ENCODE results near the gene HOXB6.

HOXB6 gene

DNA sequence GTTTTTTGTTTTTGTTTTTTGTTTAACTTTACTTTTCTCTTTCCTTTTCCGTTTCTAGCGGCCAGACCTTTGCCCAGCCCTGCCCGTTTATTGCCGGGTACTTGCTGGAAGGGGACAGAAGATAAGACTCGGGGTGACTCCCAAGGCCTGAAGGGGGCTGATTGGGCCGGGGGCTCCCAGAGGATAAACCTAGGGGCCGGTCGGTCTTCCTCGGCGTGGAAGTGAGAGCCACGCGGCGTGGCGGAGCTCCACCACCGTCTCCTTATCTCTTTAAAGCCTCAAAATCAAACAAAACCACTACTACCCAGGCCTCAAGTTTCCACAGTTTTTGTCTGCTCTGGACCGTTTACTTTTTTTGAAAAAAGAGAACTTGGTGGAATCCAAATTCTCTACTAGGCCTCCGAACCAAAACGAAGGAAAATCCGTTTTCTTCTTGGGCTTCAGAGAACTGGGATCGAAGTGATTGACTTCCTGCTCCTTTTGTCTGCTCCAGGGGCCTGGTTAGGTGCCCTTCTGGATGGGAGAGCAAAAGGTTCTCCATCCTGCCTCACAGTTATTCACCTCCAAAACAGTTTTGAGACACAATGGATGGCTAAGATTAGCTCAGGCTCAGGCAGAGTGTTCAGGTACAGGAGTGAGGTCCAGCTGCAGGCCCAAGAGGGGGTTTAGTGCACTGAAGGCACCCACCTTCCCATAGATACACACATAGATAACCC lies 29.9 kb upstream of the HOXB6 start:
- DNase-seq (ENCODE audit: low read depth) = no peak

DNA sequence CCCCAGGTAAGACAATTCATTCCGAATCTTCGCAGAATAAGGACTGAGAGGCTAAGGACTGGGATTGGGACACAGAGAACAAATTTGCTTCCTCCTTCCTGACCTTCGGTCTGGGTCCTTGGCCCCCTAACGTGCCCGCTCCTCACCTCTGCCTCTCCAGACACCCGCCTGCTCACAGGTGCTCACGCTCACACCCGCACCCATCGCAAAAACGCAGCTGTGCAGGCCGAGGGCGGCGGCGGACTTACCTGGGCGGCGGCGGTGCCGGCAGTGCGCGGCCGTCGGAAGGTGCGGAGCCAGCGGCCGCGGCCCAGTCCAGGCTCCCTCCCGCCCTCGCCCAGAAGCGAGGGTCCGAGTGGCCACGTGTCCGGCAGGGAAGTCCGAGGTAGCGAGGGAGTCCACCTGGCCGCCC lies 28.5 kb upstream of the HOXB6 start:
- DNase-seq (ENCODE audit: low read depth) = no peak

DNA sequence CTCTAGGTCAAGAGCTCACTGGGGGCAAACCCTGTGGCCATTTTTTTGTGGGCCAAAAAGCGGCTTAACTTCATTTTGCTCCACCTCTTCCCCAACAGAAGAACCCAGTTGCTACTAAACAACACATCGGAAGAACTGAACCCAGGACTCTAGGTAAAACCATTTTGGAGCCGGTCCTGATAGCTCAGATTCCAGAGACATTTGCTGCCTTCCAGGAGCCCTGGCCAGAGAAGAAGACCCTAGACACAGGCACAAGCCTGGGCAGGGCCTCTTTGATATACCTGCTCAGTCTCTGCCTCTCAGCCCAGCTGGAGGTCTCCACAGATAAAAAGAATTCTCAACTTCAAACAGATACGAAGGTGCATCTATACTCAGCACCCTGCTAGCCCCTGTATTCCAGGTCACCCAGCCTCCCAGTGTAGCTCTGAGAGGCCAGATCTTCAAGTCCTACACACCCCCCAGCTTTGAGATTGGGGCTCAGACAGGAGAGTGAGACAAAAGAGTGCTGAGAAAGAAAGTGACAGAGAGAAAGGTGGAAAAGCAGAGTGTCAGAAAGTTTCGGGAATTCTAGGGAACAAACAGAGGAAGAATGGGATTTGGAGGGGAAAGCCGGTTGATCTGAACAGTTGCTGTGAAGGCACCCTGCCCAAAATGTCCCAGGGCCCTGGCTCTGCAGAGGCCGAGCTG lies 27.9 kb upstream of the HOXB6 start:
- DNase-seq (ENCODE audit: low read depth) = no peak

DNA sequence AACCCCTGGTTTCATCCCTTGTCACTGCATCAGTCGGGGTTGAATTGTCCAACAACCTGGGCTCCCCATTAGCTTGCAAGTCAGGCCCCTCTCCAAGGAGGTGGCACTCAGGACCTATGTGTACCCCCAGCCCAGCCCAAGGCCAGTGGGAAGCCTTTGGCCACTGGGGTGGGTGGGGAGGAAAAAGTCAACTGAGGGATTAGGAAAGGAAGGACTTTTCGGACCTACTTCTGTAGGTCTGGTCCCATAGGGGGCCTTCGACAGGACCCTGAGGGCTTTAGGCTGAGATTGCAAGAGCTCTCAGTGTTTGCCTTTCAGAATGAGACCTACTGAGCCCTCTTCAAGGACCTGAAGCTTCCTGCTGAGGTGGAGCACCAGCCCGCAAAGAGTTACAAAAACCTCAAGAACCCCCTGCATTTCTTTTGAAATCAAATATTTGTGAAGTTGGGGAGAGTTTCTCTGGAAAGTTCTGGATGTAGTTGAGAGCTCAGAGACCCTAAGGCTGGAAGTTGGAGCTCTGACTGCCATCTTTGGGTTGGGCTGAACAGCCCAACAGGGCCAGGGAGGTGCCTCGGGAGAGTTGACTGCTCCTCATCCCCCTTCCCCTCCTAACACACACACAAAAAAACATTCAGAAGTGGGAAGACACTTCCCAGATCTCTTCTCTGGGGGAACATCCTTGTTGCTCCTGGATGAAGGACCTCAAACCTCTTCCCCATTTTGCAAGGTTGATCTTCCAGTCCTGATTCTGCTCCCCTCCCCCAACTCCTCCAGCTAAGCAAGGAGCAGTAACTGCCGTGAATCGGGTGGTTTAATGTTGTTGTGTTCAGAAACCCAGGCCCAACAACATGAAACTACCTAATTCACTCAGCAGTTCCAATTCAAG lies 27.1 kb upstream of the HOXB6 start:
- DNase-seq (ENCODE audit: low read depth) = no peak

DNA sequence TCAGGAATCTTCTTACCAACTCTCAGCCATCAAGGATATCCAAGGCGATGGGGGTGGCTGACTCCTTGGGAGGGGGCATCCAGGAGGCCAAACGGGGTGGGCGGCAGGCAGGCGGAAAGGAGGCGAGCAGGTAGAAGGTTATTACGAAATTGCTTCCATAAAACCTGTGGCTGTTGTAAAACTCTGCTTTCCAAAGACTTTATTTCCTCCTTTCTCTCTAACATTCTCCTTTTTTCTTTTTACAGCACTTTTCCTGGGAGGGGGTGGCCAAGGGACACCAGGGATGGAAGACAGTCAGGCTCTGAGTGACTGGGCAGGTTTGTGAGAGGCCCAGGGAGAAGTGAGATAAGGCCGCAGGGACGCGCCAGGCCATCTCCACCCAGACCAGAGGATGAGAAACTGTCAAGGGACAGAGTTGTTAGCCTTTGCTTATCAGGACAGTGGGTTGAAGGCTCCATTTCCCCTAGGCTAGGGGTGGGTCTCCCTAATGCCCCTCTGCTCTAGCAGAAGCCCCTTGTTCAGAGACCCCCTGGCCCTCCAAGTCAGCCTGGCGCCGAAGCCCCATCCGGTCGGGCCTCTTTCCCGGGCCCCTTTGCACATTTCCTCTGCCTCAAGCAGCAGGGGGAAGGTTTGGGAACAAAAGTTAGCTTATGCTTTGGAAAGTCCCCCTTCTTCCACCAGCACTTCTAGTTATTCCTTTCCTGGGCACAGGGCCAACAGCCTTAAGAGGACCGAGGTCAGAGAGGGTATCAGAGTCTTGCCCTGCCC lies 26.3 kb upstream of the HOXB6 start:
- no peak for DNase-seq (ENCODE audit: low read depth)

DNA sequence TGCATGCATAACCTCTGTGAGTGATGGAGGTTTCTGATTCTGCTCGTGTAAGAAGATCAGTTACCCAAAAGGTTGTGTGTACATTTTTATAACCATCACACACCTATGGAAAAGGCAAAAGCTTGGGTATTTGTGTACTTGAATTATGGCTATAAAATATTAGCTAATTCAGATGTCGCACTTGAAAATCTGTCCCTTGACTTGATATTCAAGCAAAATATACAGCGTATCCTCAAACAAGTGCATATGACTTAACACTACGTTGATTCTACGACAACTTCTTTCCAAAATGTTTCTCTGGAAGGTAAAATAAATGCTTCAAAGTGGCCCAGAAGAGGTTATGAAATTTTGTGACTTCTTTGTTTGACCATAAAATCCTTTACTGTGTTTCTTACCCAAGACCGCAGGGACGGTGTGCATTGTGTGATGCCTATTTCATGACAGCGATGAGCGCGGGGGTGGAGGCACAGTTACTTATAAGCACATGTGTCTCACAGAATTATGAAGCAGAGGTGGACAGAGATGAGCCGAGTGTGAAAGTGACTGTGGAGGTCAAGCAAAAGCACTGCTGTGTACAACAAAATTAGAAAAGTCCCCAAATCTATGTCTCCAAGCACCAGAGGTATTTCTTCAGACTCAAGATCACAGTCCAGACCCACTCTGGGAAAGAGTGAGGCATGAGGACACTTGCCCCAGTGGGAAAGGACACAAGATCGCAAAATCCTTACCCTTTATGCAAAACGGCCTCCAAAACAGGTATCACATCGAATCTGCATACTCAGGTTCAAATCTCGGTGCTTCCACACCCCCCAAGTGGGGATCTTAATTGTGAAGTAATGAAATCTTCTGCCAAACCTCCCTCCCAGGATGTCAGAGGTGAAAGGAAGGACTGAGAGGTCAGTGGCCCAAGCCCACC lies 25.5 kb upstream of the HOXB6 start:
- no peak for DNase-seq (ENCODE audit: low read depth)

DNA sequence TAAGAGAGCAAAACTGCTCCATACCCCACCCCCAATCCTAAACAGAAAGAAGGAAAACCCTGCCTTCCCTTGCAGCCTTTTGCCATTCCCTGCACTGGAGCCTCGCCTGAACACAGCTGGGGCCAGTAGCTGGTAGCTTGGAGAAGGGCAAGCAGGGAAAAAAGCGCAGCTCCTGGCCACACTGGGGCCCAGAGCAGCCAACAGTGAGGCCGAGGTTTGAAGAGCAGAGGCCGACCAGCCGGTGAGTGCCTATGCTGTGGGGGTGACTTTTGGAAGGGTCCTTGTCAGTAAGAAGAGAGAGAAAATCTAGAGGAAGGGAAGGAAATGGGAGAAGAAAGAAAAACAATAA lies 24.6 kb upstream of the HOXB6 start:
- DNase-seq (ENCODE audit: low read depth) = no peak

DNA sequence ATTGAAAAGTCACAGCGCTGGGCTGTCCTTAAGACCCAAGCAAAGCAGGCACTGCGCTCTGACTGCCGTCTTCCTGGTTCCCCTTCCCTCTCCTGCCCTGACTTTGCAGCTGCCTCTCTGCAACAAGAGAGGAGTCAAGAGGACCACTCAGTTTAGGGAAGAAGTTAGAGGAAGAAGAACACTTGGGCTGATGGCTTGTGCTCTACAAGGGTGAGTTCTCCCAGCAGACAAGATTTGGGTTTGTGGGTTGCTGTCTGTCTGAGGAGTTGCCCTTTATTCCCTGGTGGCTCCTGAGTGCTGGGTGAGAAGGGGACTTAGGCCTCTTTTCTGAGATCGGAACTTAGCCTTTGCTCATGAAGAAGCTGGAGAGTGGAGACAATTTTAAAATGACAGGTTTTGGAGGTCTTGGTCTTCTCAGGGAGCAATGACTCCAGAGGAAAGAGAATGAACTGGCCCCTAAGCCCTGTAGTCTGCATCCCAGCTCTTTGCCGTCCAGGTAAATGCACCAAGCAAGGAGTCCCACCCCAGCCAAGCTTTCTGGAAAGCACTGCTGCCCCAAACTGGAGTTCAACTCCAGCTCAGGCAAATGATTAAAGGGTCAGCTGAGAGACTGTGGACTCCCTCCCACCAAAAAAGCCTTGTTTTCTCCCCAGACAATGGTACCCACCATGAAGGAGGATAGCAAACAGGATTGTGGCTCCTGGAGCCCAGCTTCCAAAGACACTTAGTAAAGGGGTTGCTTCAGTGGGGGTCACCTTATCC lies 24.0 kb upstream of the HOXB6 start:
- no peak for DNase-seq (ENCODE audit: low read depth)

DNA sequence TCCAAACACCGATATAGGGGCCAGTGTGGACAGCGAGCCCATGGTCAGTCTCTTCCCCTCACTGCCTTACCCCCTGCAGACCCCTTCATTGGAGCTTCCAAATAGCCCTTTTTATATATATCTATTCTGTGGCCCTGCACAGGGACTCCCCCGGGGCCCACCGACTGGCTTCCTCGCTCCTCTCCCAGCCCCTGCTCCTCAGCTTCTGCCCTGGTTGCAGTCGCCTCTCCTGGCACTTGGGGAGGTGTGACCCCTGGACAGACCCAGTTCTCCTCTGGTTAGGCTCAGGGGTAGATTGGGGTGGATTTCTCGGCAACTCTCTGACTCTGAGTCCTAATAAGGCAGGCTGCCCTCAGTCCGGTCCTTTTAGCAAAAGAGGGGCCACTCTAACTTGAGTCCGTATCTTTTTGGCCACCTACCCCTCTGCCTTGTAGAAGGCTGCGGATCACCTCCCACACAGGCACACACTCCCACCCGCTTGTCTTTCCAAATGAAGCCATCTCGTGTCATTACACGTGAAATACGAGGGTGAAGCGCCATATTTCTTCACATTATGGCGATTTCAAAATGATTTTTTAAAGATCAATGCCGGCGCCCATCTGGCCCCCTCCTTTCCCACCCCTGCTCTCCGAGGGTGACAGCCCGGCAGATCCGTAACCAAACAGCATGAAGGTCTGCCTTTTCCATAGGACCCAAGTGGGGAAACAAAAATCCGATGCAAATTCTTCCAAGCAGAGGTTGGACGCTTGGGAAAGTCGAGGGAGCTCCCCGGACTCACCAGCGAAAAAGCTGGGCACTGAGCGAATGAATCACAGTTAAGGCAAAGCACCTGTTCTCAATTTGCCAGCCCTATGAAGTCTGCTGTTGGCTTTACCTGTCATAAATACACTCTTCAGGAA lies 23.1 kb upstream of the HOXB6 start:
- DNase-seq (ENCODE audit: low read depth) = no peak

DNA sequence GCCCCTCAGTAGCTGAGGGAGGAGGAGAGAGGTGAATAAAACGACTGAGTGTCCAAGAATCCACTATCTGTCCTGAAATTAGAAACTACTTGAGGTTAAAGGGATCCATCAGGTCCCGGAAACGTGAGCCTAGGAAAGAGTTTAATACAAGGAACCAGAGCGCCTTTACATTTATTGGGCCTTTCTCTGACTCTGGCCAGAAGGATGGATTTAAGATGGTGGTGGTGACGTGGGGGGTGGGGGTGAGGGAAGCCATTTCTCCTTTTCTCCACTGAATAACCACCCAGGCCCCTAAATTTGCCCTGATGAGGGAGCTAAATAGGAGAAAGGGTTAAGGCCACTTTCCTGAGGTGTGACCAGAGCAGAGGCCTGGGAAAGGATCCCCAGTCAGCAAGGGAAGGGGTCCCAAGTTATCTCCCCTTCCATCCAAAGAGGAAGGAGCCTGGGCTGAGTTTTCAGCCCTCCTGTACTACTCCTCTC lies 22.4 kb upstream of the HOXB6 start:
- DNase-seq (ENCODE audit: low read depth) = no peak

DNA sequence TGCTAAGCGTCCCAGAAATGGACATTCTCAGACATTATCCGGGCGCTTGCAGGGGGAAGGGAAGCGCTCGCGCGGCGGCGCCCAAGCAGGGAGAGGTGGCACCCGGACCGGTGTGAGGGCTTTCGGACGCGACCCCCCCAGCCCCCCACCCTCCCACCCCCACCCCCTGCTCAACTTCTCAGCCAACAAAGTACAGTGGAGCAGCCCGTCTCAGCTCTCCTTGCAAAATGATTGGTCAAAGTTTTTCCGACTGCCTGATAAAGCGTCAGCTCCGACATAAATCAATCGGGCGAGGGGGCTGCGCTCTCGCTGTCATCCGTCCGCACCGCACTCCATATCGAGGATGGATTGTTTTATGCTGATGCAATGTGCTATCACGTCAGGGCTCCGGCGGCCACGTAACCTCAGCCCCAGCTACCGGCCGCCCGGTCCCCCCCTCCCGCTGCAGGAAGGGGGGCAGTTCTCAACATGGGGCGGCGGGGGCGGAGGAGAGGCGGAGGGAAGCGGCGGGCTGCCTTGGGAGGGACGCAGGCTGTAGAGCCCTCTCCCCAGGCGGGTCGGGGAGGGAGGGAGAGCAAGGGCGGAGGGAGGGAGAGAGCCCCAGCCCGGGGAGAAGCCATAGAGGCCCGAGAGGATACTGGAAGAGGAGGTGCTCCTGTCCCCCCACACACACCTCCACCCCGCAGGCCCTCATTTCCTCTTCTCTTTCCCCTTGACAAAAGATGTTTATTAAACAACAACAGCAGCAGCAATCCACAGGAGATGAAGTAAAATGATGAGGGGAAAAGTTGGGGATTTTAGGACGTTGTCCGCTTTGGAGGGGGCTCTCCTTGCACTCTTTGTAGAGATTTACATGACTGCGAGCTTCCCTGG lies 21.7 kb upstream of the HOXB6 start, which contains the start of gene HOXB9:
Gene HOXB9, minus strand, starts transcription at position 114 of the 873 bp plus-strand sequence. Its CDS starts 89 bp downstream, at position 25.
- no peak for DNase-seq (ENCODE audit: low read depth)

DNA sequence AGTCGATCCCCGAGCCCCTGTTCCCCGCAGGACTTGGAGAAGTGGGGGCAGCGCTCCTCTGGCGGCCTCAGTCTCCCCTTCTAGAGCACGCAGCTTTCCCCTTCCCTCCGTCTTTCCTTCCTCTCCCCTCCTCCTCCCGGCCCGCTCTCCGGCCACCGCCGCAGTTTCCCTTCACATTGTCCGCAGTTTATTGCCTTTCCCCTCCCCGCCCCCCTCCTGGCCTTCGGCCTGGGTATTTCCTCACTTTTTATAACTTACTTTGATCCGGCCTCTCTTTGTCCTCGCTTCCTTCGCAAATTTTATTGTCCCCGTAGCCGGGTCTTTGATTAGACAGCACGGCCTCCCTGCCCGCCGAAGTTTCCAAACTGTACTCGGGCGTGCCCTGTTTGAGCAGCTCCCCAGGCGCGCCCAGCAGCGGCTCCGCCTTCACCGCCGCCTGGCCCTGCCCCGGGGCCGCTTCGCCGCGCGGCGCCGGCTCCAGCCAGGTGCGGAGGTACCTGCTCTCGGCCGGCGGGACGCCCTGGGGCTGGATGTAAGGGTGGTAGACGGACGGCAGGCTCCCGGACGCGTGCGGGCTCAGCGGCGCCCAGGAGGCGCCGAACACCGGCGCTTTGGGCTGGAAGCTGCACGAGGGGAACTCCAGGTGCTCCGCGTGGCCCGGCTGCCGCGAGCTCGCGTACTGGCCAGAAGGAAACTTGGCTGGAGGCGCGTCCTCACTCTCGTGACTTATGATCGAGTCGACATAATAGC lies 20.9 kb upstream of the HOXB6 start:
- DNase-seq (ENCODE audit: low read depth) = no peak

DNA sequence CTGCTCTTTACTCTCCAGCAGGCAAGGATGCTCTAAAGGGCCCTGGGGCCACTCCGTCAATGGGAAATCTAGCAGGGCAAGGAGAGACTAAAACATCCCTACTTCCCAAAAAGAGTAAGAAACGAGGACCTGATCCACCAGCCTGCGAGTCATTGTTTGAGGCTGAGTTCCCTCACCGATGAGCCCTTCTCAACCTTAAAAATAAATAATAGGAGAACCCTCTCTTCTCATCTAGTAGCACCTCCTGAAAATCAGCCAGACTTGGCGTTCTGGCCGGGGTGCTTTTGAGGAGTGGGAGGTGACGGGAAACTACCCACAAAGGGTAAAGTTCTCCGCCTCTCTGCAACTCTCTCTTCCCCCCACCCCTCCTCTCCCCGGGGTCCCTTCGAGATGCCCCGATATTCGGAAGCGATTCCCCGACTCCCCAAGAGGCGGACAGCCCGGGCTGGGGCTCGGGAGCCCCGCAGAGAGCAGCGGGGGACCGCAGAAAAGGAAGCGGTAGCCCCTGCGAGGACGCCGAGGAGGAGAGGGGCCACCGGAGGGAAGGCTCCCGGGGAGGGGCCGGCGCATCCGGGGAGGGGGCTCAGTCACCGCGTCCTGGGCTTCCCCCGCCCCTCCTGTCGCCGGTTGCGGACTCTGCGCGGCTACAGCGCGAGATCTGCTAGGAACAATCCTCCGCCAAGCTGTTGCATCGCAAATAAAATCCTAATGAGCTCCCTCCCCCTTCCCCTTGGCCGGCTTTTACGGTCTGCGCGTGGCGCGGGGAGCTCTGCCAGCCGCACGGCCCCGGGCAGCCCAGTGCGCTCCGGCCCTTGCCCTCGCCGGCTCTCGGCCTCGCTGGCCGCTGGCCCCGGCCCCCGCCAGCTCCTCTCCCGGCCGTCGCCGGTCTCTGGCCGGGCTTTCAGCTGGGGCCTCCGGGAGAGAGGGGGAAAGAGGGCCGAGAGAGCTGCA lies 20.0 kb upstream of the HOXB6 start:
- DNase-seq (ENCODE audit: low read depth) = no peak

DNA sequence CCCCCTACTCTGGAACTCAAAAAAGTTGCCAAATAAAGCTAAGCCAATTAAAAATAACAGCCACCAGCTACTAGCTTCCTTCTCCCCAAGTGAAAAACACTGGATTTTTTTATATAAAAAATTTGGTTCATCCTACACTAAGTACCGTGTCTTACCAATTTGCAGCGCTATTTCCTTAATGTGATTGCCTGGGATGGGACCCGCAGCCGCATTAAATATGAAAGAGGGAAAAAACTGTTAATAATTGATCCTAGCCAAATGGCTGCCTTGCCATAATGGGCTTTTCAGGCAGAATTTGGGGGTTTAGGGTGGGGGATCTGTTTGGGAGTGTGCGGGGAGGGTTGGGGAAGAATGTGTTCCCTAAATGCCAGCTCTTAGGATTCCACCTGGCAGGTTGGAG lies 19.3 kb upstream of the HOXB6 start:
- no peak for DNase-seq (ENCODE audit: low read depth)

DNA sequence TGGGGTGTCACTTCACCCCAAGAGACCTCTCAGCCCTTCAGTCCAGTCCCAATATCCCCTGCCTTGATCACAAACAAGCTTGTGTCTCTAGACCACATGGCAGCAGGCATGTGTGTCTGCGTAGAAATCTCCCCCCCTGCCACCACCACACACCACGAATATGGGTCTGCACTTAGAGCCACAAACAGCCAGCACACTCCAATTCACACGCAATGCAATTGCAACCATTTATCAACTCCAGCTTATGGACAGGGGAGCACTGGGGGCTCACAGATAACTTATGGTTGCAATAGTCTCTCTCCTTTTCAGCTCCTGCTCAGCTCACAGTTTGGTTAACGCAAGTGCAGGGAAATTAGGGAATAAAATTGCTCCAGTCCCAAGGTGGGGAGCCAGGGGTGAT lies 18.8 kb upstream of the HOXB6 start:
- no peak for DNase-seq (ENCODE audit: low read depth)

DNA sequence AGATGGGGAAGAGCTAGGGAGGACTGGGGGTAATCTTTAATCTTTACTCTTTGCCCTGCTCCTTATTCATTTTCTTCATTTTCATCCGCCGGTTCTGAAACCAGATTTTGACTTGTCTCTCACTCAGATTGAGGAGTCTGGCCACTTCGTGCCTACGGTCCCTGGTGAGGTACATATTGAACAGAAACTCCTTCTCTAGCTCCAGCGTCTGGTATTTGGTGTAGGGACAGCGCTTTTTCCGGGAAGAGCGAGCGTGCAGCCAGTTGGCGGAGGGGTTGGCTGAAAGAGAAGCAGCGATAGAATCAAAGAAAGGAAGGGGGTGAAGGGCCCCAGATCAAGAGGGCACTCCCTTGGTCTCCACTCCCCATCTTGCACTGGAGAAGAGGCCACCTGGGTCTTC lies 18.1 kb upstream of the HOXB6 start:
- no peak for DNase-seq (ENCODE audit: low read depth)
